ENCODE measurements around the gene PCSK6. TPM values are rescaled to one million over a fixed set of nuclear protein-coding genes. Genes with fewer than 3 reads are reported as not detected.

Gene PCSK6
- total RNA-seq, 1 donor from 2014 or later, result 0.40 TPM

DNA sequence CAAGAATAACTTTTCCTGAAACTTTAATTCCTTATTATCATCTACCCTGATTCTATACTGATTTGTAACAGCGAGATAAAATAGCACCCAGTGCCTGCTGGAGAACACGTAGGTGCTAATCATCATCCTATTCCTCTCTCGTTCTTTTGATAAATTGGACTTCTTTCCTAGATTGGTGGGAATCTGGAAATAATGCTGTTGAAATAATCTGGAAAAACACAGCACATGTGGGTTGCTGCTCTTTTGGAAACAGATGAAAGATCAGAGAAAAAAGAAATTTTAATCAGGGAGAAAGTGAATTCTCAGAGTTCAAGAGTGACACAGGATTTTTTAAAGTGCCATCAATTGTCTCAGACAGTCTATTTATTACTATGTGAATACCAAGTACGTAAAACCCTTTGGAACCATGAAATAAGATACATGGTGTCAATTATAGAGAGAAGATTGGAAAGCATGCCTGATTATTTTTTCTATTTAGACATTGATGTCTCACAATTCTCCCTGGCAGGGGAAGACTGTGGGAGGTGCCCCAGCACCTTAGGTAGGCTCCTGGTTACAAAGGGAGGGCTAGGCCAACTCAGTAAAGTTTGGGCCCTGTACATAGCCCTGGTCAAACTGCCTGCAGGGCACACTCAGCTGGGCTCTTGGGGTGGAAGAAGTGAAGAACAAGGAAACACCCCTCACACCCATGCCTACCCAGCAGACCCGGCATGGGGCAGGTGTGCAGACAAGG, 134.4 kb downstream of the PCSK6 start:
- H3K9me3 Mint-ChIP-seq (ENCODE audit: low read depth), result no peaks in the 10 kb centered on the region
- peaks cover 1% of the 10 kb centered on the region for H3K36me3 Mint-ChIP-seq (ENCODE audit: low read depth)
- TF ChIP-seq, protein P1, sequence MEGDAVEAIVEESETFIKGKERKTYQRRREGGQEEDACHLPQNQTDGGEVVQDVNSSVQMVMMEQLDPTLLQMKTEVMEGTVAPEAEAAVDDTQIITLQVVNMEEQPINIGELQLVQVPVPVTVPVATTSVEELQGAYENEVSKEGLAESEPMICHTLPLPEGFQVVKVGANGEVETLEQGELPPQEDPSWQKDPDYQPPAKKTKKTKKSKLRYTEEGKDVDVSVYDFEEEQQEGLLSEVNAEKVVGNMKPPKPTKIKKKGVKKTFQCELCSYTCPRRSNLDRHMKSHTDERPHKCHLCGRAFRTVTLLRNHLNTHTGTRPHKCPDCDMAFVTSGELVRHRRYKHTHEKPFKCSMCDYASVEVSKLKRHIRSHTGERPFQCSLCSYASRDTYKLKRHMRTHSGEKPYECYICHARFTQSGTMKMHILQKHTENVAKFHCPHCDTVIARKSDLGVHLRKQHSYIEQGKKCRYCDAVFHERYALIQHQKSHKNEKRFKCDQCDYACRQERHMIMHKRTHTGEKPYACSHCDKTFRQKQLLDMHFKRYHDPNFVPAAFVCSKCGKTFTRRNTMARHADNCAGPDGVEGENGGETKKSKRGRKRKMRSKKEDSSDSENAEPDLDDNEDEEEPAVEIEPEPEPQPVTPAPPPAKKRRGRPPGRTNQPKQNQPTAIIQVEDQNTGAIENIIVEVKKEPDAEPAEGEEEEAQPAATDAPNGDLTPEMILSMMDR (IDR thresholded peaks at IDR 0.05), result no peak
- peaks cover 13% of the 10 kb centered on the region for H3K4me1 Mint-ChIP-seq (ENCODE audit: low read depth)
- DNase-seq (ENCODE audit: low spot score), result no peak
- no peak overlapping the region for H3K27ac Mint-ChIP-seq (ENCODE audit: unreplicated experiment)
- no peak overlapping the region for H3K4me3 Mint-ChIP-seq (ENCODE audit: unreplicated experiment)
- H3K27me3 Mint-ChIP-seq (ENCODE audit: low read depth), result peaks cover 9% of the 10 kb centered on the region

DNA sequence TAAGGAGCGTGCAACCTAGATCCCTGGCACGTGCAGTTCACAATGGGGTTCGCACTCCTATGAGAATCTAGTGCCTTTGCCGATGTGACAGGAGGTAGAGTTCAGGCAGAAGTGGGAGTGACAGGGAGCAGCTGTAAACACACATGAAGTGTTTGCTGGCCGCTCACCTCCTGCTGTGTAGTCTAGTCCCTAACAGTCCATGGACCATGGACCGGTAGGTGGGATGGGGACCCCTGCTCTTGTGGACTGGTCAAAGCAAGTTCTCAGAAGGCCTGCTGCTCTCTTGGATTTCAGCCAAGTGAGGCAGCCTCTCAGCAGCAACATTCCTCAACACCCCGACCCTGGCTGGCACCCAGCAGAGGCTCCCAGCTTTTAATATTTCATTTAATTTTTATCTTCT, 136.3 kb downstream of the PCSK6 start:
- TF ChIP-seq, protein P1 (IDR thresholded peaks at IDR 0.05), result no peak
- Mint-ChIP-seq H3K27ac (ENCODE audit: unreplicated experiment) (no peak overlapping the region), H3K36me3 (ENCODE audit: low read depth) (peaks cover 1% of the 10 kb centered on the region), H3K4me1 (ENCODE audit: low read depth) (peaks cover 10% of the 10 kb centered on the region), H3K27me3 (ENCODE audit: low read depth) (peaks cover 6% of the 10 kb centered on the region), H3K9me3 (ENCODE audit: low read depth) (no peaks in the 10 kb centered on the region), H3K4me3 (ENCODE audit: unreplicated experiment) (no peak overlapping the region)
- no peak for DNase-seq (ENCODE audit: low spot score)

DNA sequence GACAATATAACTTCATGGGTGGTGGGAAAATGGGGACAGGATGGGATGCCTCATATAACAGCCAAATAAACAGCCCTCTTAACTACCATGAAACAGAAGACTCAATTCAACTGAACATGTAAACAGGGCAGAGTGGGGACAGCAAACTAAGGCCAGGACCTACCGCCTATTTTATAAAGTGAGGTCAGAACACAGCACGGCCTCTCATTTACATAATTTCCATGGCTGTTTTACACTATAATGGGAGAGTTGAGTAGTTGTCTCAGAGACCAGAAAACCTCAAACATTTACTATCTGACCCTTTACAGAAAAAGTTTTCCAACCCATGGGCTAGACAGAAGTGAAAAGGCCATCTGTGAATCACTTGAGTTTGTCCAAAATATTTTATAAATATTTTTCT, 137.8 kb downstream of the PCSK6 start:
- Mint-ChIP-seq H3K36me3 (ENCODE audit: low read depth) (peaks cover 1% of the 10 kb centered on the region), H3K27ac (ENCODE audit: unreplicated experiment) (no peak overlapping the region)
- no peak for DNase-seq (ENCODE audit: low spot score)

DNA sequence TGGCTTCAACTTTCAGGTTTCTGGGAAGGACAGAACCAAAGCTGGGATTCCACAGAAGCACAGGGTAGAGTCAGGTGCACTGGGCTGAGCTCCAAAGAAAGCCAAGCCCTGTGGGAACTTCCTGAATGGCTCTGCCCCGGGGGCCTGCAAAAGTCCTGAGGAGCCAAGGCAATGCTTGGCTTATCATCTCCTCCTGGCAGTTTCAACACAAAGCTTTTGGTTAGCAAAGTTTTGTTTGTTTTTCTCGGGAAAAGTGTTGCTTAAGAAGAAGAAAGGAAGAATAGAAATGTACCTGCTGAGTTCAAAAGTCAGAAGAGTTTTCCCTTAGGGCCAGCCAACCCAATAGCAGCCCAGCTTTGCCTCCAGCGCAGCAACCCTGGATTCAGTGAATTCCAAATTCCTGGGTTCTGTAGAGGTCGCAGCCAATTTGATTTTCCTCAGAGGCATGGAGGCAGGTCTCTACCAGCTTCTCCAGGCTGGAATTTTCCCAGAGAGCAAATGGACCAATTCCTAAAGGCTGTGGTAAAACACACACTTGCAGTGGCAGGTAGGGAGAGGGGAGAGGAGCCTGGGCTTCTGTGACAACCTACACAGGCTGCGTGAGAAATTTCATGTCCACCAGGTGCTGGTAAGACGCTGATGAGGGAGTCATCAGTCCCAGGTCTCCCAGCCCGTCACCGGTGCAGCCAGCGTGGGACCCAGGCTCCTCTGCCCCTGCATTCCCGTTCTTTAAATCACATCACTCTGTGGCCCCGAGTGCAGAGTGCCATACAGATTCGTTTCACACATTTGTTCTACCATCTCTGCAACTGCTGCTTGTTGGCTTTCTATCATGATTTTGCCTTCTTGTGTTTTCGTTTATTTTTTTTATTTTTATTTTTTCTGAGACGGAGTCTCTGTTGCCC, 140.2 kb downstream of the PCSK6 start:
- Mint-ChIP-seq H3K36me3 (ENCODE audit: low read depth) (peaks cover 1% of the 10 kb centered on the region), H3K27ac (ENCODE audit: unreplicated experiment) (no peak overlapping the region), H3K4me1 (ENCODE audit: low read depth) (peaks cover 10% of the 10 kb centered on the region), H3K27me3 (ENCODE audit: low read depth) (peaks cover 25% of the 10 kb centered on the region), H3K9me3 (ENCODE audit: low read depth) (no peaks in the 10 kb centered on the region), H3K4me3 (ENCODE audit: unreplicated experiment) (no peak overlapping the region)
- TF ChIP-seq, protein P1 (IDR thresholded peaks at IDR 0.05), result no peak
- DNase-seq (ENCODE audit: low spot score), result peak; percentile 75

More for the DNA sequence above, 137.8 kb downstream of the PCSK6 start:
- H3K27me3 Mint-ChIP-seq (ENCODE audit: low read depth), result peaks cover 14% of the 10 kb centered on the region
- TF ChIP-seq, protein P1 (IDR thresholded peaks at IDR 0.05), result no peak
- no peaks in the 10 kb centered on the region for H3K9me3 Mint-ChIP-seq (ENCODE audit: low read depth)
- peaks cover 10% of the 10 kb centered on the region for H3K4me1 Mint-ChIP-seq (ENCODE audit: low read depth)
- H3K4me3 Mint-ChIP-seq (ENCODE audit: unreplicated experiment), result no peak overlapping the region

DNA sequence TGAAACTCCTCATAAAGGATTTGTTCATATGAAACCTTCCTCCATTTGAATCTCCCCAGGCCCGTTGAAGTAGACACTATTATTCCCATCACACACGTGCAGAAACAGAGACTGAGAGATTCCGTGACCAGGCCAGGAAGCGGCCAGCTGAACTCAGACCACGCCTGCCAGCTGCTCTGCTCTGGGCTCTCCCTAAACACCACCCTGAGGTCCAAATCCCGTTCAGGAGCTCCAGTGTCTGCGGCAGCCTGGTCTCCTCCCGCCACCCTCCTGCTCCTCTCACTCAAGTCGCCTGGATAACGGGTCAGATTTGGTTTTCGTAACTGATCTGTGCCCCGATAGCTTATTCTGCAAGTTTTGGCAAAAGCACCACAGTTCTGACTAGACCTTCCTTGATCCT, 140.9 kb downstream of the PCSK6 start:
- H3K4me3 Mint-ChIP-seq (ENCODE audit: unreplicated experiment), result no peak overlapping the region

More for the DNA sequence above, 140.9 kb downstream of the PCSK6 start:
- Mint-ChIP-seq H3K27ac (ENCODE audit: unreplicated experiment) (no peak overlapping the region), H3K27me3 (ENCODE audit: low read depth) (peaks cover 26% of the 10 kb centered on the region), H3K4me1 (ENCODE audit: low read depth) (peaks cover 10% of the 10 kb centered on the region), H3K36me3 (ENCODE audit: low read depth) (peaks cover 1% of the 10 kb centered on the region), H3K9me3 (ENCODE audit: low read depth) (no peaks in the 10 kb centered on the region)
- no peak for DNase-seq (ENCODE audit: low spot score)
- TF ChIP-seq, protein P1 (IDR thresholded peaks at IDR 0.05), result no peak
